Osteoblast (primary cell): Measurements from ENCODE around the gene CRTC1. TPM values are rescaled to one million over a fixed set of nuclear protein-coding genes. Genes with fewer than 3 reads are reported as not detected.

Experiments
- DNase-seq: peaks from one replicate; pipeline ENCODE4 v3.0.0; 2011; ENCODE audit warnings: low spot score, mixed read lengths; ENCODE audit not compliant: insufficient read length; ENCODE audit errors: missing footprints
- H2AFZ ChIP-seq: 2 replicates; pipeline ENCODE4 v1.6.0; 2011; ENCODE audit warnings: mild to moderate bottlenecking, low read length
- H3K27ac ChIP-seq: 2 replicates; pipeline ENCODE4 v1.5.1; 2011; ENCODE audit warnings: mild to moderate bottlenecking, low read depth, low read length, moderate library complexity
- H3K27me3 ChIP-seq: 2 replicates; pipeline ENCODE4 v1.6.0; 2012; ENCODE audit warnings: mild to moderate bottlenecking, control low read depth, inconsistent platforms, low read length, moderate library complexity; ENCODE audit not compliant: insufficient read depth
- H3K36me3 ChIP-seq: 2 replicates; pipeline ENCODE4 v1.5.1; 2011; ENCODE audit warnings: mild to moderate bottlenecking, low read length, control low read depth, moderate library complexity; ENCODE audit not compliant: insufficient read depth
- H3K4me1 ChIP-seq: 2 replicates; pipeline ENCODE4 v1.5.1; 2011; ENCODE audit warnings: mild to moderate bottlenecking, low read length, control low read depth, moderate library complexity; ENCODE audit not compliant: insufficient read depth
- H3K4me2 ChIP-seq: 2 replicates; pipeline ENCODE4 v1.6.0; 2011; ENCODE audit warnings: mild to moderate bottlenecking, low read length; ENCODE audit not compliant: insufficient read depth
- H3K4me3 ChIP-seq: fragments of 200-600 bp; sonication (generic); 3 replicates; pipeline ENCODE4 v1.5.1; 2012; ENCODE audit warnings: mild to moderate bottlenecking, low read length, inconsistent platforms; ENCODE audit not compliant: insufficient read depth
- H3K79me2 ChIP-seq: 2 replicates; pipeline ENCODE4 v1.6.0; 2012; ENCODE audit warnings: mild to moderate bottlenecking, low read length, control low read depth, inconsistent platforms; ENCODE audit not compliant: insufficient read depth
- H3K9me3 ChIP-seq: 2 replicates; pipeline ENCODE4 v1.5.1; 2011; ENCODE audit warnings: low read depth, low read length, control low read depth
- H4K20me1 ChIP-seq: 2 replicates; pipeline ENCODE4 v1.6.0; 2012; ENCODE audit warnings: mild to moderate bottlenecking, low read length, control low read depth; ENCODE audit not compliant: insufficient read depth
- total RNA-seq: library from RNA; depleted of rRNA; stranded (reverse); fragments of >200 nt; gene quantifications from 2 replicates; pipeline ENCODE4 v1.2.3, GENCODE V29; 2012
- TF ChIP-seq, protein P1 (sequence below): IDR thresholded peaks from 2 replicates; pipeline ENCODE4 v1.5.1; 2011; ENCODE audit warnings: mild to moderate bottlenecking, low read depth, low read length, moderate library complexity; ENCODE audit errors: extremely low read depth

The CRTC1 gene
- total RNA-seq, 1 donor: 4.0 TPM

- H4K20me1 ChIP-seq: peaks cover 7% of the 10 kb centered on the region
- no peak overlapping the region for H3K4me2 ChIP-seq
- no peaks in the 10 kb centered on the region for H3K9me3 ChIP-seq
- no peaks in the 10 kb centered on the region for H3K79me2 ChIP-seq
- H3K4me3 ChIP-seq: no peak overlapping the region
- H3K36me3 ChIP-seq: peaks cover 5% of the 10 kb centered on the region
- H3K27ac ChIP-seq: peak overlapping the region; percentile 89
- H2AFZ ChIP-seq: no peak overlapping the region
- H3K27me3 ChIP-seq: no peaks in the 10 kb centered on the region
- peaks cover 22% of the 10 kb centered on the region for H3K4me1 ChIP-seq
- TF ChIP-seq, protein P1, sequence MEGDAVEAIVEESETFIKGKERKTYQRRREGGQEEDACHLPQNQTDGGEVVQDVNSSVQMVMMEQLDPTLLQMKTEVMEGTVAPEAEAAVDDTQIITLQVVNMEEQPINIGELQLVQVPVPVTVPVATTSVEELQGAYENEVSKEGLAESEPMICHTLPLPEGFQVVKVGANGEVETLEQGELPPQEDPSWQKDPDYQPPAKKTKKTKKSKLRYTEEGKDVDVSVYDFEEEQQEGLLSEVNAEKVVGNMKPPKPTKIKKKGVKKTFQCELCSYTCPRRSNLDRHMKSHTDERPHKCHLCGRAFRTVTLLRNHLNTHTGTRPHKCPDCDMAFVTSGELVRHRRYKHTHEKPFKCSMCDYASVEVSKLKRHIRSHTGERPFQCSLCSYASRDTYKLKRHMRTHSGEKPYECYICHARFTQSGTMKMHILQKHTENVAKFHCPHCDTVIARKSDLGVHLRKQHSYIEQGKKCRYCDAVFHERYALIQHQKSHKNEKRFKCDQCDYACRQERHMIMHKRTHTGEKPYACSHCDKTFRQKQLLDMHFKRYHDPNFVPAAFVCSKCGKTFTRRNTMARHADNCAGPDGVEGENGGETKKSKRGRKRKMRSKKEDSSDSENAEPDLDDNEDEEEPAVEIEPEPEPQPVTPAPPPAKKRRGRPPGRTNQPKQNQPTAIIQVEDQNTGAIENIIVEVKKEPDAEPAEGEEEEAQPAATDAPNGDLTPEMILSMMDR: no peak
- DNase-seq: no peak
Measured at GRCh38 chr19:18765224-18765623, 81.7 kb downstream of the CRTC1 start.

GRCh38 chr19:18768046-18768771 is 84.7 kb downstream of the CRTC1 start:
- Histone ChIP-seq H3K27me3 (no peaks in the 10 kb centered on the region), H3K79me2 (no peaks in the 10 kb centered on the region), H3K4me2 (no peak overlapping the region), H3K4me3 (no peak overlapping the region), H3K27ac (no peak overlapping the region), H3K9me3 (no peaks in the 10 kb centered on the region), H2AFZ (no peak overlapping the region), H3K36me3 (peaks cover 5% of the 10 kb centered on the region), H3K4me1 (peaks cover 22% of the 10 kb centered on the region), H4K20me1 (peaks cover 14% of the 10 kb centered on the region)
- DNase-seq: peak; percentile 64
- TF ChIP-seq, protein P1: no peak

DNA sequence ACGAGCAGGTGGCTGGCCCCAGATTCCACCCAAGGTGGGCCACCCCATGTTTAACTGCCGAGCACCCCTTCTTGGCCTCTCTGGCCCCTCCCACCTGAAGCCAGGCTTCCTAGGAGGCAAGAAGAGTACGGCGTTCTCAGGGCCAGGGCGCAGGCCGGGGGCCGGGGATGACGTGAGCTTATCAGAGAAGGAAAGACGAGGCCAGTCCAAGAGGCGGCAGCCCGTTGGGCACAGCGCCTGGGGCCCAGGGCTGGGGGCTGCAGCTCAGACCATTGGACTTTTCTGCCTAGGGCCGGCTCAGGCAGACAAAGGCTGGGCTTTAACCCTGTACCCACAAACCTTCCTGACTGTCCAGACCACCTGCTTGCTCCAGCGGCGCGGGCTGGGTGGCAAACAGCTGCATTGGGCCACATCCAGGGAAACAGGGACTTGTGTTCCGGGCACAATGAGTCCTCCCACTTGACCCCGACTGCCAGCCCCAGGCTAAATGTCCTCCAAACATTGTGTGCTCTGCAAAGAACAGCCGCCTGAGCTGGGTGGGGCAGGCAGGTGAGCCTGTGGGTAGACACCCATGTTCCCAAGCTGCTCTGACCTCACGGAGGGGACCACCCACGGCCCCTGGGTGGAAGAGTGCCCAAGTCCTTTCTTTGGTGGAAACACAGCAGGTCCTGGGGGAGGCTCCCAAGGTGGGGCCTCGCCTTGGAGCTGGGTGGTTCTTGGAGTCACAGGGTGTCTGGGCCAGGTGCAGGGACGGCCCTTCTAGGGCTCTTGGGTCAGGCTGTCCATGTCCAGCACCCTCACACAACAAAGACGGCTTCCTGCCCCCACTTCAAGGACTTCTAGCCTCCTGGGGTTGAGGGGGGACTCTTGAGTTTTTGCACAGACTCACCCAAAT is 85.8 kb downstream of the CRTC1 start:
- H3K36me3 ChIP-seq: peaks cover 5% of the 10 kb centered on the region
- H3K79me2 ChIP-seq: no peaks in the 10 kb centered on the region
- peaks cover 12% of the 10 kb centered on the region for H3K4me1 ChIP-seq
- H3K9me3 ChIP-seq: no peaks in the 10 kb centered on the region
- no peak overlapping the region for H2AFZ ChIP-seq
- H3K4me2 ChIP-seq: no peak overlapping the region
- no peak overlapping the region for H3K4me3 ChIP-seq
- peak; percentile 60 for DNase-seq
- no peak overlapping the region for H3K27ac ChIP-seq
- H4K20me1 ChIP-seq: peaks cover 14% of the 10 kb centered on the region
- TF ChIP-seq, protein P1: no peak
- H3K27me3 ChIP-seq: no peaks in the 10 kb centered on the region
